Fibroblast of skin of scalp (primary cell): ENCODE measurements around the gene PGD. TPM values are rescaled to one million over a fixed set of nuclear protein-coding genes. Genes with fewer than 3 reads are reported as not detected.
A peak's percentile ranks its signal among the peaks of the same experiment; 100 is the strongest.

Experiments used
- DNase-seq: peaks from one replicate; pipeline ENCODE4 v3.0.0-alpha.2; 2013
- polyA plus RNA-seq, 2 experiments: library from polyadenylated mRNA; unstranded; fragments of 120-200 nt; gene quantifications; one replicate each; pipeline ENCODE4 v1.2.1, GENCODE V29; 2013; ENCODE audit not compliant: insufficient read length in 2 of 2

The PGD gene
- 235 TPM for polyA plus RNA-seq (2013, experiment 1 of 2; ENCODE audit: insufficient read length)
- polyA plus RNA-seq (2013, experiment 2 of 2; ENCODE audit: insufficient read length) = 213 TPM

DNA sequence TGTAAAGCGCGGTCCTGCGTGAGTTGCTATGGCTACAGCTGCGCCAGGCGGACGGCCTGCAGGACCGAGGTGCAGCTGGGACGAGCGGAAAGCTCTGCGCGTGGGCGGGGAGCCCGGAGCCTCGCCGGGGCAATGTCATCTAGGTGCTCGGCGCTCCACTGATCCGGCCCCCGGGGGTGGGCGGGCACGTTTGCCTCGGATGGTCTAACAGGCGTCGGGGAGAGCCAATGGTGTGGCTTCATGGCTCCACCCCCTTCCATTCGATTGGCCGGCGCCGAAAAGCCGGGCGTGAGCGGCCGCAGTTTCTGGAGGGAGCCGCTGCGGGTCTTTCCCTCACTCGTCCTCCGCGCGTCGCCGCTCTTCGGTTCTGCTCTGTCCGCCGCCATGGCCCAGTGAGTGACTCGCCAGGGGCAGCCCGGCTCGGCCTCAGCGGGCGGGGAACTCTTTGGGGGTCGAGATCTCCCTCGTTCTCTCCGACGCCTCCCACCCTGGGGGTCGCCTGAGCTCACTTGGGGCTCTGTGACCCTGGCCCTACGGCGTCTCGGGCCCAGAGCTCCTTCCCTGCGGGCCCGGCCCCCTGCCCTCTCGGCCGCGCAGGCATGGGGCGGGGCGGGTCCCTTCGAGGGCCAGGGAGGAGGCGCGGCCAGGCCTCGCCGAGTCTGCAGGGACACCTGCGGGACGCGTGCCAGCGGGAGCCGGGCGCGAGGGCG lies at the start of gene PGD:
Gene PGD, plus strand, starts transcription at position 331 of the 710 bp plus-strand sequence. Its CDS starts 54 bp downstream, at position 385.
- peak; percentile 99 for DNase-seq

DNA sequence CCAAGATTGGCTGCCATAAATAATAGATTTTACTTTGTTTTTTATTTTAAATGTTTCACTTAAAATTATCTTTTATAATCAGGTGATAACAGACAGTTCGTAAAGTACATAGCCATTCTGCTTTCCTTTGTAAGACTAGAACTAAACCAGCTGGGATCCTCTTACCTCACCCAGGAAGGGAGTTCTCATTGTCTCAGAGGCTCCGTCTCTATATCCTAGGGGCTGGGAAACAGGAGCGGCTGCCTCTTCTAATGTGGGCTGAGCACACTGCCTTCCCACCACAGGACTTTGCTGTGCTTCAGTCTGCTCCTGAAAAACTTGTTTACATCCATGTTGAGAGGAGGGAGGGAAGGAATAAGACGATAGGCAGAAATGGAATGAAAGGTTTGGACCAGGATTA lies 45.6 kb upstream of the PGD start:
- no peak for DNase-seq

DNA sequence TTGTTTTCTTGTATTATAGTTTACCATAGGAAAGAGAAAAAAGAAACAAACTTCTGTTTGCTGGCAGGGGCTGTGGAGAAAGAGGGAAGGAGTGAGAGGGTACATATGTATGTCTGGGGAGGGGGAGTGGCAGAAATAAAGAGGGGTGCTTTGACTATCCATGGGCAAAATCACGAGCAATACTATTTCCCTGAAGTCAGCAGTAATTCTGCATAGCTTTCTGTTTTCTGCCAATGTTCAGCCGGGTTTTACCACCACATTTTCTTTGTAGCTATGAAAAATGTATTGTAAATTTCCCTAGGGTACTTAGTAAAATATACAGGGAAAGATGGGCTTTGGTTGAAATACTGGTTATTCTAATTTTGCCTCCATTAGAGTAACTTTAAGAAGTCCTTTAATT lies 45.2 kb upstream of the PGD start:
- no peak for DNase-seq

DNA sequence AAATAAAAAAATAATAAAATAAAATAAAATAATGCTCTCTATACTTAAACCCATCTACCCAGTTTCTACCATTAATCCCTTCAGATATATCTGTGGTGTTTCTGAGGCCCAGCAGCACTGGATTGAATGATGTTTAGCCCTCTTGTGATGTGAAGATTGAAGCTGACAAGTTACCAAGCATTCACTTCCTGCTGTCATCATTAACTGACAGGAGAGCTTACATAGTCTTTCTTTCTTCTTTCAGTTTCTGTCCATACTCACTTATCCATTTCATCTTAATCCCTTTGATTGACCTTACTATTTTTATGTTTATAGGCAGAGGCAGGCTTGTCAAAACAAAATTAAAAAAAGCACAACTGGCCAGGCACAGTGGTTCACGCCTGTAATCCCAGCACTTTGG lies 38.8 kb upstream of the PGD start:
- no peak for DNase-seq

DNA sequence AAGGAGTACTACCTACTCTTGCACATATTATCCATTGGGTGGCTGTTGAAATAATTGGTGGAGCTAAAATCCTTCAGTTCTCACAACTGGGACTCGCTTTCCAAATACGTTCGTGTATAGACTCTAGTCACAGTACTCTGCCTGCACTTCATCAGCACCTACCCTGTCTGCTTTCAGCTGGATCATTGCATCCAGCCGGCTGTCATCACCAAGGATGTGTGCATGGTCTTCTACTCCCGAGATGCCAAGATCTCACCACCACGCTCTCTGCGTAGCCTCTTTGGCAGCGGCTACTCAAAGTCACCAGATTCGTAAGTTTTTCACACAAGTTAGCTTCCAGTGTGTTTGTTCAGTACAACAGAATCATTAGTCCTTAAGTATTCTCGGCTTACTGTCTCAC lies 37.3 kb upstream of the PGD start:
- no peak for DNase-seq

DNA sequence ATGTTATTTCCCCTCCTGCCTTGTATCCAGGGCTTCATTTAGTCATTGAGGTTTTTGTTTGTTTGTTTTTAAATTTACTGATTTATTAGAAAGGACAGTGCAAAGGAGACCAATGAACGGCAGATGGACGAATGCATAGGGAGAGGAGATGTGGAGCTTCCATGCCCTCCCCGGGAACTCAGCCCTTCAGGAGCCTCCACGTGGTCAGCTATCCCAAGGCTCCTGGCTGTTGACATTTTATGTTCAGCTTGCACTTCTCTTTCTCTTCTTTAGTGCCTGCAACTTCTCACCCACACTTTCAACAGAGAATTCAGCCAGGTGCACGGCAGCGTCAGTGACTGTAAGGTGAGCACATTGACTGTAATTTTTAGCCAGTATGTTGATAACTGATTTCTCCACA lies 30.7 kb upstream of the PGD start:
- no peak for DNase-seq

DNA sequence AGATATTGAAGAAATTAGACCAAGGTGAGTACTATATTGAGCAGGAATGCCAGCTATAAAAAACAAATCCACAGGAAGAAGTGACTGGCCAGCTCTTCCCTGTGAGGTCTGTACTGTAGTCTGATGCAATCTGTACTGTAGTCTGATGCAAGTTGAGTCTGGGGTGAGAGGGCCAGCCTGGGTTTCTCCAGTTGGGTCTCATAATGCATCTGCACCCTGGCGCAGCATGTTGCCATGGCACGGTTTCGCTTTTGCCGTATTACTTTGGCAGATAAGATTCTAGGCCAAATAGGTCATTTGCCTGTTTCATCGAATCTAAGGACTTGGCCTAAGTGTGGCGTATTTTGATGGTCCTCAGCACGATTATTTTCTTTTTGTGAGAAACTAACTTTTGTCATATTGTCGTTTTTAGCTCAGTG lies 24.4 kb upstream of the PGD start:
- DNase-seq = peak; percentile 43

DNA sequence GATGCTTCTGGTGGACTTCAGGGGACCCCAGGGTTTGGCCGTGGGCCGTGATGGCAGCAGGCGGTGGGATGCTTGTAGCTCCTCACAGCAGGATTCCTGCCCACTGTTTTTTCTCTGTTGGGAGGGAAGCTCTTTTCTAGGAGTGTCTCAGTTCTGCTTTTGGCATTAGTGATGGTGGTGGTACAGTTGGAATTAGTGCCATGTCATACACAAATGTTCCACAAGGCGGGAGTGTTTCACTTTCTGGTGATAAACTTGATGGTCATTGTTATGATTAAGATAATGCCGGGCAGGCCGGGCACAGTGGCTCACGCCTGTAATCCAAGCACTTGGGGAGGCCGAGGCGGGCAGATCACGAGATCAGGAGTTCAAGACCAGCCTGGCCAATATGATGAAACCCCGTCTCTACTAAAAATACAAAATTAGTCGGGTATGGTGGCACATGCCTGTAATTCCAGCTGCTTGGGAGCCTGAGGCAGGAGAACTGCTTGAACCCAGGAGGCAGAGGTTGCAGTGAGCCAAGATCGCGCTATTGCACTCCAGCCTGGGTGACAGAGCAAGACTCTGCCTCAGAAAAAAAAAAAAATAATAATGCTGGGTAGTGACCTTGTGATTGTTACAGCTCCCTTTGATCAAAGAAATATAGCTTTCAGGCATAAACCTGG lies 21.4 kb upstream of the PGD start:
- peak; percentile 97 for DNase-seq

DNA sequence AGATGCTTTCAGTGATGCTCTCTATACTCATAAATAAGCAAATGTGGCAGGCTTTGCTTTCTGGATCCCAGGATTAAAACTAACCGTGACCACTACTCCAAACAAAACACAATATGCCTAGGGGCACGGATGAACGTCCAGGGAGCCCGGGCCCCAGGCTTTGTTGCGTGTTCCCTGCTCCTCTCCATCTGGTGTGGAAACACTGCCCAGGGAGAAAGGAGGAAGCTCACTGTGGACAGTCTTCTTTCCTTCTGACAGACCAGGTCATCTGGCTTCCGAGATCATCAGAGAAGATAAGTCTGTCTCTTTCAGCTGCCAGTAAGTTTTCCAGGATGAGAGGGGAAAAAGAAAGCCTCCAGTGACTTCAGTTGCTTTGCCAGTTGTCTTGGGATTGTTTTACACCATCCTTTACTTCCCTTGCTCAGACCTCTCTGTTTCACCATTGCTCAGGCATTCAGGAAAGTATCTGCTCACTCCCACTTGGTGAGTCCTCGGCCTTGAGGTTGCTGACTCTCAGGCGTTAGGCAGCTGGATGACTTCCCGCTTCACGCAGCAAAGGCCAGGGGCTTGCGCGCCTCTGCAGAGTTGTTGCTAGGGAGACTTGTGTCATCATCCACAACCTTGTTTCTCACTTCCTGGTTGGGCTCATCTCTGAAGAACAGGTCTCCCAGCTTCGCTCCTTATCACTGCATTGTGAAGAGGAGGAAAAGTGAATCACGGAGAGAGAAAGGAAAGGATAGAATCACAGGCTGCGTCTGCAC lies 20.6 kb upstream of the PGD start:
- peak; percentile 76 for DNase-seq

DNA sequence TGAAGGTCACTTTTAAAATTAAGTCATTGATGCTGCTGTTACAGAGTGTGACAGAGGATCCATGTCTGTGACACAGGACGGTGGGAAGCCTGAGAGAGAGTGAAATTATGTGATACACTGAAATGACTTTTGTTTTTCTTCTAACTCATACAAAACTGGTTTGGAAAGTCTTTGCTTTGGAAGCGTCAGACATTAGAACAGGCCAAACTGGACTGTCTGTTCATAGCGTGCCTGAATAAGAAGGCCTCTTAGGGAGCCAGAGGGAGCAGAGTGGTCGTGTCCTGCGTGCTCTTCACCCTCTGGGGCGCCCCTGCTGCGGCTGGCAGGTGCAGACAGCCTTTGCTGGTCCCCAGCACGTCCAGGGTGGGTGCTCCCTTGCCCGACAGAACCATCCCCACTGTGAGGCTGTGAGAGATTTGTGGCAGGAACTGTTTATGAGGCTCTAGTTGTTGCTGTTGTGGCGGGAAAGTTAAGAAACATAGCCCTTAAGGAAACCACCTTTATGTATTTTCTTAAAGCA lies 19.7 kb upstream of the PGD start:
- DNase-seq = no peak

DNA sequence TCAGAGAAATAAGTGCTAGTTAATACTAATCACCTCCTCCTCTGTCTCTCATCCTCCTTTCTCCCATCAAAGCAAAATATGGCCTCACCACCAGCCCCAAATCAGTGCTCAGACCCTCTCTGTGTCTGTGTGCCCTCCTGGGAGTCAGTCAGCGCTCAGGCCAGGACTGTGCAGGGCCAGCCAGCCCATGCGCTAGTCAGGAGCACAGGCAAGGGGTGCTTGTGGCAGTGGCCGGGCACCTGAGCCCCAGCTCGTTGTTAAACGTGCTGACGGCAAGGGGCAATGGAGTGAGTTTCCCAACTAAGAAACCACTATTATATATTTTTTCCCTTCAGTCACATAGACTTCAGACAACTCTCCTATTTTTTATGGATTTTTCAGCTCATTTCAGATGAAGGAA lies 19.2 kb upstream of the PGD start:
- DNase-seq = no peak

DNA sequence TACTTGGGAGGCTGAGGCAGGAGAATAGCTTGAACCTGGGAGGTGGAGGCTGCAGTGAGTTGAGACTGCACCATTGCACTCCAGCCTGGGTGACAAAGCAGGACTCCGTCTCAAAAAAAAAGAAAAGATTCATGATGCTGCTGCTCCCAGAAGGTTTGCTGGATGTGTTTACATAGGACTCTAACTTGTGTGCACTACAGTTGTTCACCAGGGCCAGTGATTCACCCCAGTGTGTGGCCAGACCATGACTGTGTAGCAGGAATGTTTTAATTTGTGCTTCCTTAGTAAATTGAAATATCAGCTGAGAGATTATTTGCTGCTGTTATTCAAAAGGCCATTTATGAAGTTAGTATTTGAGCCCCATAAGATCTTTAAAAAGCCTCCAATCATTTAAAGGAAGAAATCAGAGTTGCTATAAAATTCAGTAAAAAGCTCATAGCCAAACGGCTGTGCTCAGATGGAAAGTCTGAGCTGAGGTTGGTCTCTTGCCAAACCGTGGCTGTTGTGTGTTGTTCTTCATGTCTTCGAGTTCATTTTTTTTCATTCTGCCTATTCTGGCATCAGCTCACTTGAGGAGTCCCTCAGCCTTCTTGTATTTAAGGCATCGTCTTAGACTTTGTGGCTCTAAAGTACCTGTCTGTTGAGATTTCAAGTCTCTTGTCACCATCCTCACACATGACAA lies 18.1 kb upstream of the PGD start:
- DNase-seq = peak; percentile 91

DNA sequence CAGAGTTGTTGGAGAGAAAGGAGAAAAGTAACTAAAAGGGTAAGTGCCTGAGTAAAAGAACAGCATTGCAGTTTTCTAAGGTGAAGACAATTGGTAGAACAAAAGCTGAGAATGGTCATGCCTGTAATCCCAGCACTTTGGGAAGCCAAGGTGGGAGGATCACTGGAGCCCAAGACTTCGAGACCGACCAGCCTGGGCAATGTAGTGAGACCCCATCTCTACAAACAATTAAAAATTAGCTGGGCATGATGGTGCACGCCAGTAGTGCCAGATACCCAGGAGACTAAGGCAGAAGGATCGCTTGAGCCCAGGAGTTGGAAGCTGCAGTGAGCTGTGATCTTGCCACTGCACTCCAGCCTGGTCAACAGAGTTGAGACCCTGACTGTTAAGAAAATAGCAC lies 15.2 kb upstream of the PGD start:
- no peak for DNase-seq

DNA sequence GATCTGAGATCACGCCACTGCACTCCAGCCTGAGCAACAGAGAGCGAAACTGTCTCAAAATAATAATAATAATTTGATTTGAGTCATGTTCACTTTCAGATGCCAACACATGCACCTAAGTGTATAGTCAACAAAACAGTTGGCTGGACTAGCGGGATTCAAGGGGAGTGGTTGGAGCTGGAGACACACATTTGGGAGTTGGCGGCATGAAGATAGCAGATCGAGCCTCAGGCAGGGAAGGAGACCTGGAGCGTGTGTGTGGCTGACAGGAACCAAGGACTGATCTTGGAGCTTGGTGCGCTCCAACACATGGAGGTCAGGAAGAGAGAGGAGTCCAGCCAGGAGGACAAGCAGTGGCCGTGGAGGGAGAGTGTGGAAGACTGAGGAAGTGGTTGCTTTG lies 14.6 kb upstream of the PGD start:
- DNase-seq = no peak

DNA sequence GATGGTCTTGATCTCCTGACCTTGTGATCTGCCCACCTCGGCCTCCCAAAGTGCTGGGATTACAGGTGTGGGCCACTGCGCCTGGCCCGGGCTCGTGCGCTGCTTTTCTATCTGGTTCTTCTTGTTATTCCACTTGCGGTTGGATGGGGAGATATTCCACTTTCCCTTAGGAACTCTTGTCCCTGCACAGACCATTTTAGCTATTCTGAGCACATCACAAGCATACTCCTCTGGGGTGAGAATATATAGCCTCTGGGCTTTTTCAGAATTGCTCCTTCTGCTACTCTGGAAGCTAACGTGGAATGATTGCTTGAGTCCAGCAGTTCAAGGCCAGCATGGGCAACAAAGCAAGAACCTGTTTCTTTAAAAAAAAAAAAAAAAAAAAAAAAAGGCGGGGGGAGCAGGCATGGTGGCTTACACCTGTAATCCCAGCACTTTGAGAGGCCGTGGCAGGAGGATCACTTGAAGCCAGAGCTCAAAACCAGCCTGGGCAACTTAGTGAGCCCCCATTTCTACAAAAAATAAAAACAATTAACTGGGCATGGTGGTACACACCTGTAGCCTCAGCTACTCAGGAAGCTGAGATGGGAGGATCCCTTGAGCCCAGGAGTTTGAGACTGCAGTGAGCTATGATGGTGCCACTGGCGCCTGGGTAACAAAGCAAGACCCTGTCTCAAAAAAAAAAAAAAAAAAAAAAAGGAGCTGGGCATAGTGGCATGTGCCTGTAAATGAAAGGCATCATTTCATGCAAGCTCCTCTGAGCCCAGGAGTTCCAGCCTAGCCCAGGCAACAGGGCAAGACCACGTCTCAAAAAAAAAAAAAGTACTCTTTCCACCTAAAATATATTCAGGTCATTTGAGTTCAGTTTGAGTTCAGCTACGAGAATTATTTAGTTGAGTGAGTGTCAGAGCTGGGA lies 11.8 kb upstream of the PGD start:
- DNase-seq = no peak

DNA sequence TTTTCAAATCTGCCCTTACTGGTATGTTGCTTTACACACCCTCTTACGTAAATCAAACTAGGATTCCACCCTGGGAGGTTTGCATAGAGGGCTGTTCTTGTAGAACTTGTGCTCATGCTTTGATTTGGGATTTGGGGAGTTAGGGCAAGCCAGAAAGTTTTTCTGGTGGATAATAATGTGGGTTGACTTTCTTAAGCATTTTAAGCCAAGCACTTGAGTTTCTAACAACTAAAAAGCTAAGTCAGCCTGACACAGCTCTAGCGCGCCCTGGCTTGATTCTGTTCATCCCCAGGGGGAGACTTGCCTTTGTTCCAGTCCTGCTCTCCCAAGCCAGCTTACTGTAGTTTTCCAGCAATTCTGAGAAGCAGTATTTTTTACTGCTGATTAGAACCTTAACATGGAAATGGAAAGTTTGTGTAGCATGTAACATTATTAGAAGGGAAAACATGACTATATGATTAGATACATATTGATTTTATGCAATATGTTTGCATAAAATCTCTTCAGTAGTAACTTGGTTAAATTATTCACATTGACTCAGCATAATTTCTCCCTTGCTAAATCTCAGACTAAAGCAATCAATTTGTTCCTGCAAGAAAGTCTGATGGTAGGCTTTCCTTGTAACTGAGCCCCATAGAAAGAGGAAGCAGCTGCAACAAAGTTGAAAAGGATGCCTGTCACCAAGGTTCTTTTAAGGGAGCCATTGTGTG lies 11.0 kb upstream of the PGD start:
- DNase-seq = peak; percentile 80

DNA sequence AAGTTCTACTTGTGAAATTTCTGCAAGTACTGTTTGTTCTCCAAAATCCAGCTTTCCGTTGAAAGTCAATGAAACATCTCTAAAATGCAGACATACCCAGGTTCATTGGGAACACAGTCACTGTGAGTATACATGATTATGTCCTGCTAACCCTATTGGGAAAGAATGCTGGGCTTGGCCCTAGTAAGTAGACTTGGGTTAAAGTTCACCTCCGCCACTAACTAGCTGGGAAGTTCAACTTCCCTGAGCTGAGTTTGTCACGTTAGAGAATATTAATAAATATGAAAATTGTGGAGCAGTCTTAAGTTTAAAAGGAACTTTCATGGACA lies 10.5 kb upstream of the PGD start:
- DNase-seq = no peak

DNA sequence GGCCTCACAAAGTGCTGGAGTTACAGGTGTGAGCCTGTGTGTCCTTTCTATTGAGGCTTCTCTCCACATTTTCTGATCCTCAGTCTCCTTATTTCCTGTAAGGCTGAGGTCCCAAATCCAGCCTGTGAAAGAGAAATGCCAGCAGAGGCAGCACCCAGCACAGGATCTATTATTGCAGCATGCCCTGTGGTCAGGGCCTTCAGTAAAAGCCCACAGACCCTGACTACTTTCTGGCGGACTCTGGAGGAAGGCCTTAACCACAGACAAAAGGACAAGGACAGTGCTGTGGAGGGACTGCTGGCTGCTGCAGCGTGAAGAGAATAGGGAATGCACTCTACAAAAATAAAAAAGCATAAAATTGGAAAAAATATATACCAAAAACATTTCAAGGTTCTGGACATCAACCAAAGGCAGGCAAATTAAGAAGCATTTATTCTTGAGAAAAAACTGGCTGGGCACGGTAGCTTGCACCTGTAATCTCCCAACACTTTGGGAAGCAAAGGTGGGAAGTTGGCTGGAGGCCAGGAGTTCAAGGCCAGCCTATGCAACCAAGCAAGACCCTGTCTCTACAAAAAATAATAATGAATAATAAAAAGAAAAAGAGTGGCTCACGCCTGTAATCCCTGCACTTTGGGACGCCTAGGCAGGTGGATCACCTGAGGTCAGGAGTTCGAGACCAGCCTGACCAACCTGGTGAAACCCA lies 9.4 kb upstream of the PGD start:
- DNase-seq = no peak

DNA sequence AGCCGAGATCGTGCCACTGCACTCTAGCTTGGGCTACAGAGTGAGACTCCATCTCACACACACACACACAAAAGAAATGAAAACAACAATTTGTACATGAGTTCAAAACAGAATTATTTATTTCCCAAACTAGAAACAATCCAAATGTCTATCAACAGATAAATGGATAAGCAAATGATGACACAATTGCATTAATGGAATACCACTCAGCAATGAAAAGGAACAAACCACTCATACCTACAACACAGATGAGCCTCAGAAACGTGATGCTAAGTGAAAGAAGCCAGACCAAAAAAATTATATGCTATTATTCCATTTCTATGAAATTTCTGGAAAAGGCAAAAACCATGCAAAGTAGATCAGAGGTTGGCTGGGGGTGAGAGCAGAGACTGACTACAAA lies 2.0 kb upstream of the PGD start:
- no peak for DNase-seq

DNA sequence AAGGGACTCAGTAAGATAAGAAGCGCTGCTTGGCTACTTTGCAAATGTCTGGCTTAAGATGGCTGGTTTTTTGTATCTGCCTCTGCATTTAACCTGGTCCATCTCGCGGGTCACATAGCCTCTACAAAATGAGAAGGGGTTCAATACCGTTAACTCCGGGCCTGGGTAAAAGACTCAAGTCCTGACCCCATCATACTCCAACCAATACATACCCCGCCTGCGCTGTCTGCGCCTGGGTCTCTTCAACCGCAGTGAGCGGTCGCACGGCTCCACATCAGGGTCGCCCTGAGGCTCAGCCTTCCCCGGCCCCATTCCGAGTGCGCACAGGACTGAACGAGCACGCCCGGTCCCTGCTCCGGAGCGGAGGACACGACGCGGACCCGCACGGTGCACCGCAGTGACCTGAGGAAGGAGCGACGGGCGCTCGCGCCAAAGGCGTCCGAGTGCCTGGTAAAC lies 558 bp upstream of the PGD start:
- DNase-seq = no peak
